B cell (primary cell): Measurements from ENCODE around the gene CD28.

Experiments
- EZH2 ChIP-seq: IDR thresholded peaks from 2 replicates; pipeline ENCODE4 v1.6.1; 2012; ENCODE audit warnings: borderline replicate concordance, low read depth, mild to moderate bottlenecking, moderate library complexity, low read length; ENCODE audit not compliant: insufficient read depth, poor library complexity, severe bottlenecking
- TF ChIP-seq, protein P1 (sequence below): fragments of 200-600 bp; IDR thresholded peaks from one replicate; pipeline ENCODE4 v1.8.0; 2022; ENCODE audit warnings: antibody characterized with exemption, mild to moderate bottlenecking

DNA sequence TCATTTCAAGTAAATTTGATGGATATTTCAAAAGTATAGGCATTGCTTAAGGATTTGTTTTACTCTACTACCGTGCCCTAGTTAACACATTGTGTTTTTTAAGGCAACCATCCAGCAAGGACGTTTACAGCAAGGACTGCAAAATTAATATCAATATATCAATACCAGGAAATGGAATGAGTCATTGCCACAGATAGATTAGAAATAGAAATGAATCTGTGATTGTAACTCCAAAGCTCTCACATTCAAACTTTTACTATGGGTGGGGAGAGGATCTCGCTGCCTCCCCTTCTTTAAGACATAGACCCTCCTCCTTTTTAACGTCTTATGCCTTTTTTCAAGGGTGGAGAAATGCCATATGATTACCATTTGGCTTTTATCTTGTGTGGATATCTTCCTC is 3.8 kb downstream of the CD28 start:
- TF ChIP-seq, protein P1, sequence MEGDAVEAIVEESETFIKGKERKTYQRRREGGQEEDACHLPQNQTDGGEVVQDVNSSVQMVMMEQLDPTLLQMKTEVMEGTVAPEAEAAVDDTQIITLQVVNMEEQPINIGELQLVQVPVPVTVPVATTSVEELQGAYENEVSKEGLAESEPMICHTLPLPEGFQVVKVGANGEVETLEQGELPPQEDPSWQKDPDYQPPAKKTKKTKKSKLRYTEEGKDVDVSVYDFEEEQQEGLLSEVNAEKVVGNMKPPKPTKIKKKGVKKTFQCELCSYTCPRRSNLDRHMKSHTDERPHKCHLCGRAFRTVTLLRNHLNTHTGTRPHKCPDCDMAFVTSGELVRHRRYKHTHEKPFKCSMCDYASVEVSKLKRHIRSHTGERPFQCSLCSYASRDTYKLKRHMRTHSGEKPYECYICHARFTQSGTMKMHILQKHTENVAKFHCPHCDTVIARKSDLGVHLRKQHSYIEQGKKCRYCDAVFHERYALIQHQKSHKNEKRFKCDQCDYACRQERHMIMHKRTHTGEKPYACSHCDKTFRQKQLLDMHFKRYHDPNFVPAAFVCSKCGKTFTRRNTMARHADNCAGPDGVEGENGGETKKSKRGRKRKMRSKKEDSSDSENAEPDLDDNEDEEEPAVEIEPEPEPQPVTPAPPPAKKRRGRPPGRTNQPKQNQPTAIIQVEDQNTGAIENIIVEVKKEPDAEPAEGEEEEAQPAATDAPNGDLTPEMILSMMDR: no peak
- TF ChIP-seq EZH2: no peak
